HFF-Myc (cell line): Measurements from ENCODE around the gene CACNA2D3.

Experiments used
- DNase-seq: peaks from one replicate; pipeline ENCODE4 v3.0.0-alpha.2; 2011; ENCODE audit warnings: low read depth; ENCODE audit errors: extremely low read depth
- H3K4me3 ChIP-seq: replicated peaks from 2 replicates; pipeline ENCODE4 v1.5.1; 2011; ENCODE audit warnings: low read depth, mild to moderate bottlenecking, control low read depth, low read length
- TF ChIP-seq, protein P1 (sequence below): IDR thresholded peaks from 2 replicates; pipeline ENCODE4 v1.5.1; 2012; ENCODE audit warnings: mild to moderate bottlenecking, low read depth, low read length, control low read depth; ENCODE audit errors: missing control alignments

Gene CACNA2D3

DNA sequence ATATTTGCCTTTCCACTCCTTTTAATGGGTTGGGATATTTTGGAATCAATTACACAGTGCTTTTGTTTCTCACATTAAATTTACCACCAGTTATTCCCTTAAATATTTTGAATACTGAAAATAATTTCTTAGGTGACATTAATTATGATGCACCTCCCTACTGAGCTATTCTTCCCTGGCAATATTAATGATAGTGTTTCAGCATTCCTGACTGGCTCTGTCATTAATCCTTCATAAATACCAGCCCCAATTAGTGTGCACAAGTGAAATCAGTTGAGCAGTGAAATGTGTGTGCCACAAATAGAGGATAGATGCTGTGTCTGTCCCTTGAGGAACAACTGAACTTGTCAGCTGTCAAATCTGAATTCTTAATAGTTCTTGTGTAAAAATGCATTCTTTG, 304.0 kb downstream of the CACNA2D3 start:
- TF ChIP-seq, protein P1, sequence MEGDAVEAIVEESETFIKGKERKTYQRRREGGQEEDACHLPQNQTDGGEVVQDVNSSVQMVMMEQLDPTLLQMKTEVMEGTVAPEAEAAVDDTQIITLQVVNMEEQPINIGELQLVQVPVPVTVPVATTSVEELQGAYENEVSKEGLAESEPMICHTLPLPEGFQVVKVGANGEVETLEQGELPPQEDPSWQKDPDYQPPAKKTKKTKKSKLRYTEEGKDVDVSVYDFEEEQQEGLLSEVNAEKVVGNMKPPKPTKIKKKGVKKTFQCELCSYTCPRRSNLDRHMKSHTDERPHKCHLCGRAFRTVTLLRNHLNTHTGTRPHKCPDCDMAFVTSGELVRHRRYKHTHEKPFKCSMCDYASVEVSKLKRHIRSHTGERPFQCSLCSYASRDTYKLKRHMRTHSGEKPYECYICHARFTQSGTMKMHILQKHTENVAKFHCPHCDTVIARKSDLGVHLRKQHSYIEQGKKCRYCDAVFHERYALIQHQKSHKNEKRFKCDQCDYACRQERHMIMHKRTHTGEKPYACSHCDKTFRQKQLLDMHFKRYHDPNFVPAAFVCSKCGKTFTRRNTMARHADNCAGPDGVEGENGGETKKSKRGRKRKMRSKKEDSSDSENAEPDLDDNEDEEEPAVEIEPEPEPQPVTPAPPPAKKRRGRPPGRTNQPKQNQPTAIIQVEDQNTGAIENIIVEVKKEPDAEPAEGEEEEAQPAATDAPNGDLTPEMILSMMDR: no peak
- no peak overlapping the region for H3K4me3 ChIP-seq
- DNase-seq: no peak

DNA sequence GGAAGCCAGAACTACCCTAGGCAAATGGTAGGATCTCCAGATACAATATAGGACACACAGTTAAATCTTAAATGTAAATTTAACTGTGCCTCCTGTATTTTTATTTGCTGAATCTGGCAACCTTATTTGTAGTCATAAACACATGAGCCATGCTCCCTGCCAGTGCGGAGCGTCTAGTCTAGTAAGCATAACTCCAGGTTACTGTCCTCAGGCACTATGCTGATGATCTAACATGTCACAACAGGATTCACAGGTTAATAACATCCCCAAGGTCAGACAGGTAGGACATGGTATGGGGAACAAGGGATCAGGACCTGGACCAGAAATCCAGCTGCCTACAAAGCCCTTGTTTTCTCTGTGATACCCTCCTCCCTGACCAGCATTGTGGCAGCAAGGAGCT, 305.1 kb downstream of the CACNA2D3 start:
- DNase-seq: no peak
- H3K4me3 ChIP-seq: no peak overlapping the region
- TF ChIP-seq, protein P1: no peak

DNA sequence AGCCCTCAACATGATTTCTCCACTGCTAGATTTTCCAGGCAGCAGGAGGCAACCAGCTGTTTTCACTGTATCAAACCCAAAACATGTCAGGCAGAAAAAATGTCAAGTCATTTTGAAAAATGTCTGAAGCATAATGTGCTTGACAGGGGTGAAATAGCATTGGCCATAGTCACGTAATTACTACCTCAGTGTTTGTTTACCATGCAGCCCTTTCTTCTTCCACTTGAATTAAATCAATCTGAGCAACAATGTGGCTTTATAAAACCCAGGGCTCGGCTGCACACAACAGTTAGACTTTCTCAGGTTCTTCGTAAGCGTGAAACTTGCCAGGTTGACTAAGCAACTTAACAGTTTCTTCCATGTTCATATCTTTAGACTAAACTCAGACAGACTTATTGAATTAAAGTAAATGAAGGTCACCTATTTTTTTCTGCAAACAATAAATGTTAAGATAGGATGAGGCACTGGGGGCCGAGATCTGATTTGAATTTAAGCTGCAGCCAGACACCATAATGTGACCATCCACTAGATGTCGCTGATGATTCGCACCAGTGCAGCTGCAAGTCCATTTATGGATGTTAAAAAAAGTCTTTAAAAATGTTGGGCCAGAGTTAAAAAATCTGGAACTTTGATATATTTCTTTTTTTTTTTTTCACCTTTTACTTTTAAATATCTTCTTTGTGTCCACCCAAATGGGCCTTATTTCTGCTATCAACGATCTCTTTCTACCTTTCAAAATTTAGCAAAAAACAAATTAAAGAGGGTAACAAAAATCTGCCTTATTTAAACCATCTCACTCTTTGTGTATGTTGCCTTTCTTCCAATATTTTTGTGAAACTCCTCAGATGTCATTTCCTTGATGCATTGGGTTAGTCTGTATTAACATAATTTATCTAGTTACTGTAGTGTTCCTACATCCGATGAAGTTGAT, 305.9 kb downstream of the CACNA2D3 start:
- TF ChIP-seq, protein P1: peak; percentile 84
- DNase-seq: peak; percentile 51

DNA sequence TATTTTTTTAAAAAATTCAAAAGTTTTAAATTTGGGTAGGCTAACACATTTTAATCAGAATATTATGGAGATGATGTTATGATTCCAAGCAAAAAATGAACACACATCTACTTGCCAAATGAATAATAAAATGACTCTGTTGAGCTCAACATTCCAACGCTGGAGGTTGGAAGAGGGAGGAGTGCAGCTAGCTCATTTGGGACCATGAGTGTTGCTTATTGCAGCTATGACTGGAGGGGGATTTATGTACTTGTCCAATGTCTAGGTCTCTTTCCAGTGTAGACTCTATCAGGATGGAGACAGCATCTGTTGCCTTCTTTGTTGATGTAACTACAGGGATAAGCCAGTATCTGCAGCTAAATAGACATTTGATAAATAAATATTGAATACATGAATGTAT, 310.6 kb downstream of the CACNA2D3 start:
- TF ChIP-seq, protein P1: no peak
- no peak for DNase-seq
- H3K4me3 ChIP-seq: no peak overlapping the region

More for the DNA sequence above, 305.9 kb downstream of the CACNA2D3 start:
- H3K4me3 ChIP-seq: no peak overlapping the region

DNA sequence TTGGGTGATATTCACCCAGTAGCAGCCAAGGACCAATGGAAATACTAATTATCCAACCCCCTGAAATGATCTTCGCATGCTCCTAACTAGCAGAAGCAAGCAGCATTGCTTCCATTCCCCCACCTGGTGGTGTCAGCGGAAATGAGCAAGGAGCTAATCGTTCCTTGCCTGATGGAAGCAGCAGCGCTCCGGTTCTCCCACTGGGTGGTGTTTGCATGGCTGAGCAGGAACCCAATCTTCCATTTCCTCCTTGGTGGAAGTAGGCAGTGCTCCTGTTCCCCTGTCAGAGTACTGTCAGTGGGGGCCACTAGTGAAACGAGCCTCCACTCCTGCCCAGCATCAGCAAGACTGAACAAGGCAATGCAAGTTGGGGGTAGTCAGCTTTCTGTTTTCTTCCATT, 311.5 kb downstream of the CACNA2D3 start:
- TF ChIP-seq, protein P1: no peak
- no peak for DNase-seq
- H3K4me3 ChIP-seq: no peak overlapping the region

DNA sequence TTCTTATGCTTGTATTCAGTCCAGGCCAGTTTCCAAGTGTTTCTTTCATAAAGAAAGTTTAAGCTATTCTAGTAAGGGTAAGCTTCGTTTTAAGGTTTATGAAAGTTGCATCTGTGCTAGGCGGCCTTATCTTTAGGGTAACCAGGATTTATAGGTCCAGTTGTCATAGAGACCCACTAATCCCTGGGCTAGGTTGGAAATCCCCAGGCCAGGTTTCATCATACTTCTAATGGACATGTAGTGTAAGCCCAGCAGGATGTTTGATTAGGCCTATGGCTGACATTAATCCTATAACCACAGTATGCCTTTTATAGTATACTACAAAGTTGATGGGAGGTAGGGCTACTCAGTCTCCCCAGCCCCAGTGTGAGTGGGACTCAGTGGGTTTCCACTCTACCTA, 312.4 kb downstream of the CACNA2D3 start:
- no peak overlapping the region for H3K4me3 ChIP-seq
- DNase-seq: no peak
- TF ChIP-seq, protein P1: no peak
